GM19025 (cell line): ENCODE results near the gene PTF1A.
"Not testable (repeated sequence)": the region's sequence is repeated elsewhere in the genome, so short reads cannot be mapped to it uniquely, and the experiment has no call there.

ENCODE experiments used
- ATAC-seq: cut with Tn5 transposase; IDR thresholded peaks from one replicate; pipeline ENCODE4 v1.9.1; 2021; ENCODE audit warnings: mild to moderate bottlenecking, low read depth, moderate library complexity; ENCODE audit not compliant: unreplicated experiment

Gene PTF1A

GRCh38 chr10:23202779-23203178 lies 10.7 kb downstream of the PTF1A start:
- ATAC-seq = no peak

DNA sequence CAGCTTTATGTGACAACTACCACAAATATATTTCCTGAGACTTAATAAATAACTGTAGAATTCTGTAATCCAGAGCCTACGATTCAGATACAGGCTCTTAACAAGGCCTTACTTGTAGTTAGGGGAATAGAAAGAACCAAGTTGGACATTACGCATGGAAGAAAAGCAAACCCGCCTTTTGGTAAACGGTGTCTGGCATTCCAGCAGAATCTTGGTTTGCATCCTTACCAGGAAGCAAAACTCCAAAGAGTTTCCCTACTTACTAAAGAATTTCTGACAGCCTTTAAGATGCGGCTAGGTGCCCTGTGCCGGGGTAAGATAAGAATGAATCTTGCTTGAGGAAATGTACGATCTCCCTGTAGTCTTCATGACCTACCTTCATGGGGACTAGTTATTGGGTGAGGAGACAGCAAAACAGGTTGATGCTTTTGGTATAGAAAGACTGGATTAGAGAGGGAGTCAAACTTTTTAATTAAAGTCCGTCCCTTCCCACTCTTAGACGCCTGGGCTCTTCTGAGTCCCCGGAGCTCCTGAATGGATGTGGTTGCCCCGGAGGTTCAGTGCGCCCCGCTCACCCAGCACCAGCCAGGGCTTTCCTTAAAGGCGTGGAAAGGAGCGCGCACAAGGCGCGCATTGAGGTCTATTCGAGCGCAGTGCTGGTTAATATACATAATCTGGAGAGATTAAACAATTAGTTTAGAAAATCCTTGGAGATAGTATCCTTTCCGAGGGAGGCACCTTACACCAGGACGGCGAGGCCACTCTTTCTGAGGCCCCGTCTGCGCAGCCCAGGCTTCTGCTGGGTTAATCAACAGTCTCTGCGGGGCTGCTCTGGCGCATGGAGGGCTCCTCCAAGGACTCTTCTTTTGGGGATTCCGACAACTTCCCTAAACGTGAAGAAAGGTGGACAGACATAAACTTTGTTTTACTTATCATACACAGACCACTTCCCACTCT lies 11.5 kb downstream of the PTF1A start:
- no peak for ATAC-seq

- no peak for ATAC-seq
These were observed 12.7 kb downstream of the PTF1A start for GRCh38 chr10:23204773-23205172.

- no peak for ATAC-seq
These were observed 14.0 kb downstream of the PTF1A start for GRCh38 chr10:23205972-23206642.

DNA sequence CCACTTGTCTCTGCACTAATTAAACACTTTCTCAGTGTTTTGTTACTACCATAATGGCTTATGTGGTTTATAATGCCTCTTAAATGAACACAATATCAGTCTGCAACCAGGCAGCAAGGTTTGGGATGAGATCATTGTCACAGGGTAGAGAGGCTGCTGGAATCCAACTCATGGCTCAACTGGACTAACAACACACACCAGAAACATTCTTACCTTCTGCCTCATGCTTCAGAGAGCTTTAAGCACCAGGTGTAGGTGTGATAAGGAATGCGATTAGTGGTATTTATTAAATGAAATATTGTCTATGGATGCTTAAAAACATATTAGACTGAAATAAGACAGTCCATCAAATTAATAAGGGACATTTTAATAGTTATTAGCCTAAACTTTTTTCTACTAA lies 25.4 kb downstream of the PTF1A start:
- no peak for ATAC-seq

- no peak for ATAC-seq
These were observed 38.5 kb downstream of the PTF1A start for GRCh38 chr10:23230582-23230981.

DNA sequence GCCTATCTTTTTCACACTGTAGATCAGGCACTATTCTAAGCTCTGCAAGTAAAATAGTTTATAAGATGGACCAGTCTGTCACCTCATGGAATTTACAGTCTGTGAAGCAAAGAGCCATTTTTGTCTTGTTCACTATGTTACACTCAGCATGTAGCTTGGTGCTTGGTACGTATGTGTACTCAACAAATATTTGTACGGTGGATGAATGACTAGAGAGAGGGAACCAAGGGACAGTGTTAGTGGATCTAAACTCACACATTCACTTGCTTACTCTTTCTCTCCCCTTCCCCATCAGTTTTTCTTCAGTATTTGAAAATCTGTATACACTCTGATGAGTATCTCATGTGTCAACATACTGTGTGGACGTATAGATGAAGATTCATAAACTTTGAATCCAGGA lies 45.9 kb downstream of the PTF1A start:
- ATAC-seq = no peak

GRCh38 chr10:23241779-23242178 lies 49.7 kb downstream of the PTF1A start:
- not testable (repeated sequence) for ATAC-seq
